ENCODE results near the gene P2RX1.
"Not testable (repeated sequence)": the region's sequence is repeated elsewhere in the genome, so short reads cannot be mapped to it uniquely, and the experiment has no call there.

The P2RX1 gene

GRCh38 chr17:3861761-3862681 lies 54.2 kb downstream of the P2RX1 start:
- DNase-seq (ENCODE audit: extremely low read depth in 1 of 2, low read depth in 1 of 2), result no peak

GRCh38 chr17:3860939-3861700 lies 55.1 kb downstream of the P2RX1 start:
- DNase-seq (ENCODE audit: extremely low read depth in 1 of 2, low read depth in 1 of 2), result no peak

- no peak for DNase-seq (ENCODE audit: extremely low read depth in 1 of 2, low read depth in 1 of 2)
Observed at GRCh38 chr17:3859940-3860339, 56.3 kb downstream of the P2RX1 start.

- DNase-seq (ENCODE audit: extremely low read depth in 1 of 2, low read depth in 1 of 2), result no peak
Observed at GRCh38 chr17:3857261-3858105, 58.8 kb downstream of the P2RX1 start.

- not testable (repeated sequence) for DNase-seq (ENCODE audit: extremely low read depth in 1 of 2, low read depth in 1 of 2)
Observed at GRCh38 chr17:3854204-3854603, 62.1 kb downstream of the P2RX1 start.

- DNase-seq (ENCODE audit: extremely low read depth in 1 of 2, low read depth in 1 of 2), result no peak
Observed at GRCh38 chr17:3852561-3852960, 63.7 kb downstream of the P2RX1 start.

- no peak for DNase-seq (ENCODE audit: extremely low read depth in 1 of 2, low read depth in 1 of 2)
Observed at GRCh38 chr17:3851461-3852100, 64.7 kb downstream of the P2RX1 start.

GRCh38 chr17:3848229-3848835 lies 67.9 kb downstream of the P2RX1 start:
- no peak for DNase-seq (ENCODE audit: extremely low read depth in 1 of 2, low read depth in 1 of 2)

GRCh38 chr17:3847165-3847670 lies 69.0 kb downstream of the P2RX1 start:
- no peak for DNase-seq (ENCODE audit: extremely low read depth in 1 of 2, low read depth in 1 of 2)
